WI38 (cell line): ENCODE results near the gene SH3BP4.

Source experiments
- H3K4me3 ChIP-seq: 2 replicates; pipeline ENCODE4 v1.5.1; 2011; ENCODE audit warnings: low read depth, mild to moderate bottlenecking, control low read depth, low read length
- TF ChIP-seq, protein P1 (sequence below): IDR thresholded peaks from 2 replicates; pipeline ENCODE4 v1.5.1; 2012; ENCODE audit warnings: low read depth, mild to moderate bottlenecking, control low read depth, low read length

The SH3BP4 gene

DNA sequence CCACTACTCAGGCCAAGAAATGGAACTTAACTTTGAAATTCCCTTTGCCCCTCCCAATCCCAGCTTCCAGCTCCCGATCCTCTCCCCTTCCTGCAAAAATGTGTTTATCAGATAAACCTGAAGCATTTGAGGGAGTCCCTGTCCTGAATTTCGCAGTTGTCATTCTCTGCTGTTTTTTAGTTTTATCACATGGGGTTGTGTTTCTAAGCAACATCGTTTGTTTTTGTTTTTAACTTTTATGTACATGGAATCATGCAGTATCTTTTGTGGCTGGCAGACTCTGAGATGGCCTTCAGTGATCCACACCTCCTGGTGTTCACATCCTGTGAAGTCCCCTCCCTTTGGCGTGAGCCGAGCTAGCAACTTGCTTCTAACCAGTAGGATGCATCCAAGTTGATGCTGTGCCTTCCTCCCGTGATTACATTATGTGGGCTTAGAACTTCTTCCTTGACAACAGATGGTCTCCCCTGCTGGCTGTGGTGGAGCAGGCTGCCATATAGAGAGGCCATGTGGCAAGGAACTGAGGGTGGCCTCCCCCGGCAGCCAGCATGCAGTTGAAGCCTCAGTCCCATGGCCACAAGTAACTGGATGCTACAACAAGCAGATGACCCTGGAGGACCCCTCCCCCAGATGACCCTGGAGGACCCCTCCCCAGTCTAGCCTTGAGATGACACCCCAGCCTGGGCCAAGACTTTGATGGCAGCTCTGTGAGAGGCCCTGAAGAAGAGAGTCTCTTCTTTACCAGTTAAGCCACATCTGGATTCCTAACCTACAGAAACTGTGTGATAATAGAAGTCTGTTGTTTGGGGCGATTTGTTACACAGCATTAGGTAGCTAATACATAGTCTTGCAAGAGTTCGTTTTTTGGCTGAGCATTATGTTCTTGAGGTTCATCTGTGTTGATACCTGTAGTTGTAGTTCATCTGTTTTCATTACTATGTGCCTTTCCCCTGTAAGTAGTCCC lies 27.7 kb downstream of the SH3BP4 start:
- TF ChIP-seq, protein P1, sequence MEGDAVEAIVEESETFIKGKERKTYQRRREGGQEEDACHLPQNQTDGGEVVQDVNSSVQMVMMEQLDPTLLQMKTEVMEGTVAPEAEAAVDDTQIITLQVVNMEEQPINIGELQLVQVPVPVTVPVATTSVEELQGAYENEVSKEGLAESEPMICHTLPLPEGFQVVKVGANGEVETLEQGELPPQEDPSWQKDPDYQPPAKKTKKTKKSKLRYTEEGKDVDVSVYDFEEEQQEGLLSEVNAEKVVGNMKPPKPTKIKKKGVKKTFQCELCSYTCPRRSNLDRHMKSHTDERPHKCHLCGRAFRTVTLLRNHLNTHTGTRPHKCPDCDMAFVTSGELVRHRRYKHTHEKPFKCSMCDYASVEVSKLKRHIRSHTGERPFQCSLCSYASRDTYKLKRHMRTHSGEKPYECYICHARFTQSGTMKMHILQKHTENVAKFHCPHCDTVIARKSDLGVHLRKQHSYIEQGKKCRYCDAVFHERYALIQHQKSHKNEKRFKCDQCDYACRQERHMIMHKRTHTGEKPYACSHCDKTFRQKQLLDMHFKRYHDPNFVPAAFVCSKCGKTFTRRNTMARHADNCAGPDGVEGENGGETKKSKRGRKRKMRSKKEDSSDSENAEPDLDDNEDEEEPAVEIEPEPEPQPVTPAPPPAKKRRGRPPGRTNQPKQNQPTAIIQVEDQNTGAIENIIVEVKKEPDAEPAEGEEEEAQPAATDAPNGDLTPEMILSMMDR: no peak
- no peak overlapping the region for H3K4me3 ChIP-seq

DNA sequence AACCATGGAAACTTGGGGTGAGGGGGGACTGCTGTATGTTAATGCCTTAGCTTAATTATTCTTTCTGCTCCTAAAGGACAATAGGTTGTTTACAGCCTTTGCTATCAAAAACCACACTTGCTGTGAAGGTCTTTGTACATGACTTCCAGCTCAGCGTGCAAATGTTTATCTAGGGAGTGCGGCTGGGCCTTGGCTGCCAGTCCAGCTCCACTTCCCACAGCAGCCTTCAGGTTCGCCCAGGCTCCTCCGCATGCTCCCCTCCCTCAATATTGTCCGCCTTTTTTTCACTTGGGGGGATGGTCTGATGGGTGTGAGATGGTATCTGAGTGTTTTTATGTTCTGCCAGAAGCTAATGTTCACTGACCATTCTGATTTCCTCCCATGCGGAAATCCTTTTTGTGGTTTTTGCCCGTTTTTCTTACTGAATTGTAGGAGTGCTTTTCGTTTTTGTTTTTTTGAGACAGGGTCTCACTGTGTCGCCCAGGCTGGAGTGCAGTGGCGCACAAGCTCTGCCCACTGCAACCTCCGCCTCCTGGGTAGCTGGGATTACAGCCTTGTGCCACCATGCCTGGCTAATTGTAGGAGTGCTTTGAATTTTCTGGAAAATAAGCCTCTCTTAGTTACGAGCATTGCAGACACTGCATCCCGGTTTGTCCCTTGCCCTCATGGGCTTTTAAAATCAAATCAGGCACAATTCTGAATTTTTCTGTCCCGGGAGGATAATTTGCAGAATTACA lies 28.8 kb downstream of the SH3BP4 start:
- TF ChIP-seq, protein P1: no peak
- peak overlapping the region; percentile 34 for H3K4me3 ChIP-seq

DNA sequence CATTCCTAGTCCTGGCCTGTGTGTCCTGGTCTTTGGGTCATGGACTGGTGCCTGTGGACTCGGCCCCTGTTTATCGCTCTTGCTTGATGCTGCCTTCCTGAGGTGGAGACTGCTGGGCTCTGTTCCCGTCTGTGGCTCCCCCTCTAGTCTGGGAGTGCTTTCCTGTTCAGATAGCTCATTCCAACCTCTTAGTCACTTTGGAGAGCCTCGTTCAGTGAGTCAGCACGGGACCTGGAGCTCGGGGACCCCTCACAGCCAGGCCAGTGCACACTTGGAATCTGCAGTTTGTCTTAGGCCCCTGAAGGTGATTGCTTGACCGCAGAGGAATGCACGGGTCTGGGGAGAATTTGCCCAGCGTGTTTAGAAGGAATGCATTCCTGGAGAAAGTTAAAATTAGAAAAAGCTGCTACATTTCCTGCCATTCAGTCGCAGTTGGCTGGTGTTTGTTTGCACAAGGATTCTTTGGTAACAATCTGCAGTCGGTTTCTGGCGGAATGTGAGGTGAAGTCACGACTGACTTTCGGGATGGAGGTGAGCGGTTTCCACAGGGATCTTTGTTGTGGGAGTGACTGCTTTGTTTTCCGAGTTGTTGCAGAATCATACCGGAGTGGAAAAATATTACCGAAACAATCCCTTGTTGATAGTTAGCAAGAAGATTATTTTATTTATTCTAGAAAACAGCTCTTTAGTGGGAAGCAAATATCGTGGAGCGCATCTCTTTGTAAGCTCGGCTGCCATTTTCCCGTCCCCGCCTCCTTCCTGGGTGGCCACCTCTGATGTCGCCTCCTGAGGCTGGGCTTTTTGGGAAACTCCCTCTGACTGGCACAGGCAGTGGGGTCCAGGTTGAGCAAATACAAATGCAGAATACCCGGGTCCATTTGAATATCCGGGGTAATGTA lies 29.6 kb downstream of the SH3BP4 start:
- H3K4me3 ChIP-seq: peak overlapping the region; percentile 34
- TF ChIP-seq, protein P1: no peak

DNA sequence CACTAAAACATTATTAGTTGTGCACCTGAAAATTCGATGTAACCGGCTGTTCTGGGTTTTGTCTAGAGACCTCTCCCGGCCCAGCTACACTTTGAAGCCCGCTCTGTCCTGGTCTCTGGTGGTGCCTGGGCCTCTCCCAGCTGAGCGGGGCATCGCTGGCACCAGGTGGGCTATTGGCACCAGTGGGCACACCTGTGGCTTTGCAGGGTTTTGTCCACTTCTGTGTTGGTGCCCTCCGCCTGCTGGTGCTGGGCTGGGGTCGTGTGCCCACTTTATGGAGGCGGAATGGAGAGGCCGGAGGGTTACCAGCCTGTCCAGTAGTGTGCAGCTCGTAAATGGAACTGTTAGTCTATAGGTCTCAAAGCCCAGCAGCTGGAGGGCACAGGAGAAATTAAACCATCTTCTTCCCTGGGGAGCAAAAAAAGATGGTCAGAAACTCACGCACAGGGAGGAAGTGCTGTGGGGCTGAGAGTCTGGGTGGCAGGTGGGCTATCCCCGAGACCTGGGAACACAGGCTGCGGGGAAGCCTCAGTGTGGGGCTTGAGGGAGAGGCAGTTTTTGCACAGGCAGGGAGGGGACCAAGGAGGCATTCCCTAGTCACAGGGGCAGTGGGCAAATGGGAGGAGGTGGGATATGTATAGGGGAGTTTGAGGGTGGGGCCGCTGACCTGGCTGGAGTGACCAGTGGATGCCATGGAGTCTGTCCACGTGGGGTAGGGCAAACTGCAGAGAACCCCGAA lies 30.4 kb downstream of the SH3BP4 start:
- peak overlapping the region; percentile 24 for H3K4me3 ChIP-seq
- TF ChIP-seq, protein P1: no peak

DNA sequence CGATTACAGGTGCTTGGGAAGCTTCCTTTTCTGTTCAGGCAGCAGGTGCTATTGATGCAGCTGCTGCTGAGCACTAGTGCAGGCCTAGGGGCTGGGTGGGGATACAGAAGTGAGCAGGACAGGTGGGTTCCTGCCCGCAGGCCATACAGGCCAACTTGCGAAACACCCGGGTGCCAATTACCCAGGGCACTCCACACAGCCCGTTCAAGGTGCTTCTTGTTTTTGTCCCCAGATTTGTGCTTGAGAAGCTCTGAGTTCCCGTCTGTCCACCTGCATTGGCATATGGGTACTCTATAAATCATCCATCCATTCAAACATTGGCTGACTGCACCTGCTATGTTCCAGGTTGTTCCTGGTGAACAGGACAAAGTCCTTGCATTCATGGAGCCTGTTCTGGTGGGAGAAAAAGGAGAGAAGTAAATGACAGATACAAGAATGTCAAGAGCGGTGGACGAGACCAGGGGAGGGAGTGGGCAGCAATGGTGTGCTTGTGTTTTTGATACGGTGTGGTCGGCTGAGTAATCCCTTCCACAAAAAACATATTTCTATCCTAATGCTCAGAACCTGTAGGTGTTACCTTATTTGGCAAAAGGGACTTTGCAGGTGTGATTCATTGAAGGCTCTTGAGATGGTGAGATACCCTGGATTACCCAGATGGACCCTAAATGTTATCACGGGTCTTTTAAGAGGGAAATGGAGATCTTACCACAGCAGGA lies 31.4 kb downstream of the SH3BP4 start:
- H3K4me3 ChIP-seq: no peak overlapping the region
- TF ChIP-seq, protein P1: no peak
